HG02798 (cell line): ENCODE measurements around the gene WFDC9.
"Not testable (repeated sequence)": the region's sequence is repeated elsewhere in the genome, so short reads cannot be mapped to it uniquely, and the experiment has no call there.

Experiments
- ATAC-seq: cut with Tn5 transposase; IDR thresholded peaks from one replicate; pipeline ENCODE4 v1.9.1; 2021; ENCODE audit warnings: mild to moderate bottlenecking; ENCODE audit not compliant: unreplicated experiment, poor library complexity

Gene WFDC9

GRCh38 chr20:45631184-45631583, at the start of gene WFDC9:
WFDC9 (minus strand) TSS chr20:45631284; CDS start chr20:45610181, 21,103 bp downstream.
- ATAC-seq, result no peak

- ATAC-seq, result no peak
Measured at GRCh38 chr20:45679650-45680049, 48.6 kb upstream of the WFDC9 start.

DNA sequence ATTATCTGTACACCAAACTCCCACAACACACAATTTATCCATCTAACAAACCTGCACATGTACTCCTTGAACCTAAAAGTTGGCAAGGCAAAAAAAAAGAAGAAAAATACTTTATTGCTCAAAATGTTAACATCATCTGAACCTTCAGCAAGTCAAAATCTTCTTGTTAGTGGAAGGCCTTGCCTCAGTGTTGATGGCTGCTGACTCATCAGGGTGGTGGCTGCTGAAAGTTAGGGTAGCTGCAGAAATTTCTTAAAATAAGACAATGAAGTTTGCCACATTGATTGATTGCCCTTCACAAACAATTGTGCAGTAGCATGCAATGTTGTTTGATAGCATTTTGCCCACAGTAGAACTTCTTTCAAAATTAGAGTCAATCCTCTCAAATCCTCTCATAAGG, 41.7 kb upstream of the WFDC9 start:
- ATAC-seq, result no peak

- no peak for ATAC-seq
Measured at GRCh38 chr20:45670139-45670538, 39.1 kb upstream of the WFDC9 start, which contains the start of gene WFDC11. WFDC11 (minus strand) TSS chr20:45670239; CDS start chr20:45650600, 19,639 bp downstream.

- not testable (repeated sequence) for ATAC-seq
Measured at GRCh38 chr20:45657038-45657437, 26.0 kb upstream of the WFDC9 start.

DNA sequence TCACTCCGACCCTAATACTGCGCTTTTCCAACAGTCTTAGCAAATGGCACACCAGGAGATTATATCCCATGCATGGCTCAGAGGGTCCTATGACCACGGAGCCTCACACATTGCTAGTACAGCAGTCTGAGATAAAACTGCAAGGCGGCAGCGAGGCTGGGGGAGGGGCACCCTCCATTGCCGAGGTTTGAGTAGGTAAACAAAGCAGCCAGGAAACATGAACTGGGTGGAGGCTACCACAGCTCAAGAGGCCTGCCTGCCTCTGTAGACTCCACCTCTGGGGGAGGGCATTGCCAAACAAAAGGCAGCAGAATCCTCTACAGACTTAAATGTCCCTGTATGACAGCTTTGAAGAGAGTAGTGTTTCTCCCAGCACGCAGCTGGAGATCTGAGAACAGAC, 20.6 kb upstream of the WFDC9 start:
- ATAC-seq, result not testable (repeated sequence)

DNA sequence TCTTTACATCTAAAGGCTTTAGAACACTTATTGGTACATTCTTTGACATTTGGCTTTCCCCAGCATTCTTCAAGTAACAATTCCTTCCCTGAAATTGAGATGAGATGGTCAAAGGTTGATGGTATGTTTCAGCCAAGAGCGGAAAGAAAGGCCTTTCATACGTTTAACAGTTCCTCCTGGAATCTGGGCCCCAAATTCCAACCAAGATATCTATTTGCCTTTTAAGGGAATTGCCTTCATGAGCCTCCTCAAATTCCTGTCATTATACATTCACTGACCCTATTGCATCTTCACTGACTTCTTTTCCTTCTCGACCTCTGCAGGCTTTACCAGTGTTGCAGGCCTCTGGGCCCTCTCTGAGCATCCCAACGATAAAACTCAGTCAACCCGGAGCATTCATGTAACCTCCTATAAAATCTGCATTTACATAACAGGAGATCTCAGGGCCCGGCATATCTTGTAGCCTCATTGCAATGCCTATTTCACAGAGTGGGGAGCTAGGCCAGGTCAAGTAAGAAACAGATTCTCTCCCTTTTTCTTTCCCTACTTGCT, 18.3 kb upstream of the WFDC9 start:
- ATAC-seq, result no peak

GRCh38 chr20:45647441-45648050, 16.5 kb upstream of the WFDC9 start:
- ATAC-seq, result no peak

- ATAC-seq, result no peak
Measured at GRCh38 chr20:45646875-45647274, 15.8 kb upstream of the WFDC9 start.

- ATAC-seq, result not testable (repeated sequence)
Measured at GRCh38 chr20:45645869-45646268, 14.8 kb upstream of the WFDC9 start.

DNA sequence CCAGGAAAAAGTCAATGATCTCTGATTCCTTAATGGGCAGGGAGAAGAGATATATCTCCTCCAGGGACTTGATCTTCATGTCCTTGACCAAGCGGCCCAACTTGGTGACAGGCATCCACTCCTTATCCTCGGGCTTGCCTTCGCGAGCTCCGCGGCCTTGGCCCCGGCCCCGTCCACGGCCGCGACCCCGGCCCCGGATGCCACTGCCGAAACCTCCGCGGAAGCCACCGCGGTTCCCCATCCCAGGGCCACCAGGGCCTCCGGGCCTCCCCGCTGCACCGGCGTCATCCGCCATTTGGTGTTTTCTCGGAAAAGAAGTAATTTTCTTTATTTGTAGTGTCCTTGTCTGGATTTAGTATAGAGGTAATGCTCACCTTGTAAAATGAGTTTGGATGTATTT, 10.0 kb upstream of the WFDC9 start:
- ATAC-seq, result not testable (repeated sequence)

DNA sequence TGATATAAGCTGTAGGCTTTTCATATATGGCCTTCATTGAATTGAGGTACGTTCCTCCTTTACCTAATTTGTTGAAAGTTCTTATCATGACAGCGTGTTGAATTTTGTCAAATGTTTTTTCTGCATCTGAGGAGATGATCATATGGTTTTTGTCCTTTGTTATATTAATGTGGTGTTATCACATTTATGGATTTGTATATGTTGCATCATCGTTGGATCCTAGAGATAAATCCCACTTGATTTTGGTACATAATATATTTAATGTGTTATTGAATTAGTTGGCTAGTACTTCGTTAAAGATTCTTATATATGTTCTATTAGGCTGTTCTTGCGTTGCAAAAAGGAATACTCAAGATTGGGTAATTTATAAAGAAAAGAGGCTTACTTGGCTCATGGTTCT, 8.6 kb upstream of the WFDC9 start:
- no peak for ATAC-seq

DNA sequence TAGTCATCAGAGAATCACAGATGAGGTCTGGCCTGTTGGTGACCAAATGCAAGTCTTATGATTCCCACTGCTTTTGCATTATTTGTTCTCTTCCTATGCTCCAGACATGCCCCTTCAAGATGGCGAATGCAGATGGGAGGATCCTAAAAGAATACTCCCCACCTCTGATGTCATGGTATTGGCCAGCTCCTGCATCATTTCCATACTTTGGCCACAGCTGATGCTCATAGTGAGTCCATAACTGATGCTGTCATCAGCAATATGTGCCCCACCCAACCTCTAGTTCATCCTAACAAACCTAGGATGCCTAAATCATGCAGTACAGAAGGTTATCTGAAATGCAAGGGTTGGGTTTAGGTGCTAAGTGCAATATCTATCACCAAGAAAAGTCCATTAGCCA, 5.4 kb upstream of the WFDC9 start:
- ATAC-seq, result no peak

- no peak for ATAC-seq
Measured at GRCh38 chr20:45630371-45630770, 713 bp downstream of the WFDC9 start.

DNA sequence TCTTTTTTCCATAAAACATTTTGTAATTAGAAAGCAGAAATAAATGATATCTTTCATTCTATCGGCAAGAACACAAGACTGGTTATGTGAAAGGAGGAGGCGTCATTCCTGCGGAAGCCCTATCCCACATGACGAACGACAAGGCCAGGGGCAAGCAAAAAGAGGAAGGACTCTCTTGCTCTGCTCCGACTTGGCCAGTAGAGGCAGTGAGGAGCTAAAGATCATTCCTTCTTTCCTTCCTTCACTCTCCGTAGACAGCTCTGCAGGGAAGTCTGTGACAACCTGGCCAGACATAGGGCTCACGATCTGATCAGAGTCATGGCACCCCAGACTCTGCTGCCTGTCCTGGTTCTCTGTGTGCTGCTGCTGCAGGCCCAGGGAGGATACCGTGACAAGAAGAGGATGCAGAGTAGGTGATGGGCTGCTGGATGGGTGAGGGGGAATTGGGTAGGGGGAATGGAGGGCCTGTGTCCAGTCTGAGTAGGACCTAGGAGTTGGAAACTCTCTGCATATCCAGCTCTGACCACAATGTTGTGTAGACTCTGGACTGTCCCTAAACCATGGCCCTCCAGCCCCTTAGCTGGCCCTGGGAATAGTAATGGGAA, 1.5 kb downstream of the WFDC9 start, which contains the start of gene WFDC10A:
TSS of gene WFDC10A (plus strand) at position 244 of the 605 bp plus-strand sequence. CDS start at position 319, 75 bp downstream.
- ATAC-seq, result no peak

DNA sequence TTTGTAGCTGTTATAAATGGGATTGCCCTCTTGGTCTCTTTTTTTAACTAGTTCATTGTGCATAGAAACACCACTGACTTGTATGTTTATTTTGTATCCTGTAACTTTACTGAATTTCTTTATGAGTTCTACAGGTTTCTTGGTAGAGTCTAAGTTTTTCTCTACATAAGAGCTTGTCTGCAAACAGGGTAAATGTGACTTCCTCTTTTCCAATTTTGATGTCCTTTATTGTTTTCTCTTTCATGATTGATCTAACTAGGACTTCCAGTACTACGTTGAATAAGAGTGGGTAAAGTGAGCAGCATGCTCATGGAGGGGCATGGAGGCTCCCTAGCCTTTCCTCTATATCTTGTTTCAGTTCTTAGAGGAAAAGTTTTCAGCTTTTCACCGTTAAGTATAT, 4.5 kb downstream of the WFDC9 start:
- no peak for ATAC-seq

DNA sequence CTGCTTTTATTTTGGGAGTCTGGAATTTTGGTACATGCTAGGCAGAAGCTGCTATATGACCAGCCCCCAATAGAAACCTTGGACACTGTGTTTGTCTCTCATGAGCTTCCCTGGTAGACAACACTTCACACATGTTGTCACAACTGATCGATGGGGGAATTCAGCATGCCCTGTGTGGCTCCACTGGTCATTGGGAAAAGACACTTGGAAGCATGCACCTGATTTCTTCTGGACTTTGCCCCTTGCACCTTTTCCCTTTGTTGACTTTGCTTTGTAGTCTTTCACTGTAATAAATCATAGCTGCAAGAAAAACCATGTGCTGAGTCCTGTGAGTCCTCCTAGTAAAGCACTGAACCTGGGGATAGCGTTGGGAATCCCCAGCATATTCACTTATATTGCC, 9.5 kb downstream of the WFDC9 start:
- no peak for ATAC-seq

GRCh38 chr20:45617591-45617990, 13.5 kb downstream of the WFDC9 start:
- ATAC-seq, result no peak

DNA sequence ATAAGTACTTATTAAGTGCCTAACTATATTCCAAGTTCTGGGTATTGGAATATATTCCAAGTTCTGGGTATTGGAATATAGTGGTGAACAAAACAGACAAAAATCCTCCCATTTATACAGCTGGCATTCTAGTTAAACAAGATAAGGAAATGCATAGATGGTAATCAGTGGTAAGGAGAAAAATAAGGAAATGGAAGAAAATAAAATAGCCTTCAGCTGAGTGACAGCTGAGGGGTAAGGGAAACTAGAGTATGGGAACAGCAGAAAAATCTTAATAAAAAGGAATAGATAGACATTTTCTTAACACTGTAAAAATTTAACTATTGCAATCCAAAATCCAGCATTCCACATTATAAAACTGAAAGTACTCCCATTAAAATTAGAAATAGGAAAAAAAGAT, 18.8 kb downstream of the WFDC9 start:
- ATAC-seq, result no peak

DNA sequence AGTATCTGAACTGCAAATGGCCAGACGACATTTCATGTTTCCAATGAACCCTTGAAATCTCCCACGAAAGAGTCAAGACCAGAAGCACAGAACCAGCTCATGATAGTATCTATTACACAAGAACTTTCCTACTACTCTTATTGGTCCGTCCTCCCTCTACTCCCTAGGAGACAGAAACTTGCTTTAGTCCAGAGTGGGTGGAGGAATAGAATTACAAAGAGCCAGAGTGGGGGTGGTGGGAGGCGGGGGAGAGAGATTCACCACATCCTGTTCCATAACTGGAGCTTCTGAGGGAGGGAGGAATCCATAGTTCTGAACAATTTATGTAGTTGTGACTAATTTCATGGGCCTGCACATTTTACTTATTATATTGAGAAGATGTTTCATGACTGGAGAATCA, 20.0 kb downstream of the WFDC9 start:
- ATAC-seq, result no peak

DNA sequence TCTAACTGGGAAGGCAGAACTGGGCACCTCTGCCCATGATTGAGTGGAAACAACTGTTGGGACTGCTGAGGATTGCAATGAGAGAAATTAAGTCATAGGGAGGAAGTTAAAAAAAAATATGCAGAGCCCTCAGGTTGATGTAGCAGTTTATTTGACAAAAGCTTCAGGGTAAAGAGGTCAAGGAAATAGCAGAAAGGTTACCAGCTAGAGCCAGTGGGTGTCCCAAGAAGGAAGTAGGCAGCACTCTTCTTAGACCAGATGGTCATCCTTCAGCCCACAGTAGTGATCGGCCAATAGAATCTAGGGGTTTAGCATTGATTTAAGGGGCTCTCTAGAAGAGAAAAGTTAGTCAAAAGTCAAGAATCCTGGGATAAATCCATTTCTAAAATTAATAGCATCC, 23.3 kb downstream of the WFDC9 start:
- no peak for ATAC-seq

DNA sequence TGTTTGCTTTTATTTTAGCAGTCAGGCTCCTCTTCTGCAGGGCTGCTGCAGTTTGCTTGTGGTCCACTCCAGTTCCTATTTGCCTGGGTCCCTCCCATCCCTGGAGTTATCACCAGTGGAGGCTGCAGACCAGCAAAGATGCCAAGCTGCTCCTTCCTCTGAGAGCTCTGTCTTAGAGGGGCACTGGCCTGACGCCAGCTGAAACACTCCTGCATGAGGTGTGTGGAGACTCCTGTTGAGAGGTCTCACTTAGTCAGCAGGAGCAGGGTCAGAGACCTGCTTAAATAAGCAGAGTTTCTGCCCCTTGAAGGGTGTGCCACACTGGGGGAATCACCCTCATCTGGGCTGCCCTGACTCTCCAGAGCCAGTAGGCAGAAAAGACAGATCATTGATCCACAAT, 35.8 kb downstream of the WFDC9 start:
- no peak for ATAC-seq
